MCF 10A (cell line): Measurements from ENCODE around the gene FMNL1. TPM values are rescaled to one million over a fixed set of nuclear protein-coding genes. Genes with fewer than 3 reads are reported as not detected.

Experiments used
- BruUV-seq: library from RNA; stranded (reverse); fragments of 400-500 nt; replicated peaks from 2 replicates; lab custom pipeline; 2021; lab: Mats Ljungman, UMichigan
- CTCF ChIA-PET: fragments of 300-600 bp; sonication (Branson Sonifier 250); formaldehyde crosslinking; extraction: SDS; loops from one replicate; lab custom pipeline; 2021; ENCODE audit warnings: antibody characterized with exemption, inconsistent platforms; lab: Yijun Ruan, JAX
- POLR2A ChIA-PET: fragments of 300-600, 350-650 bp; sonication (Branson Sonifier 250); formaldehyde crosslinking; extraction: SDS; loops from one replicate; lab custom pipeline; 2020; ENCODE audit warnings: antibody characterized with exemption, inconsistent platforms; lab: Yijun Ruan, JAX
- DNase-seq: peaks from one replicate; pipeline ENCODE4 v3.0.0-alpha.2; 2018; ENCODE audit not compliant: unreplicated experiment
- H3K27ac Mint-ChIP-seq: one replicate; pipeline ENCODE4 v1.8.0; 2022; ENCODE audit warnings: mild to moderate bottlenecking, low read depth, mixed read lengths; ENCODE audit not compliant: unreplicated experiment
- H3K27me3 Mint-ChIP-seq: one replicate; pipeline ENCODE4 v1.8.0; 2022; ENCODE audit warnings: mixed read lengths; ENCODE audit not compliant: insufficient read depth, unreplicated experiment
- H3K36me3 Mint-ChIP-seq: one replicate; pipeline ENCODE4 v1.8.0; 2022; ENCODE audit warnings: mild to moderate bottlenecking, moderate library complexity, mixed read lengths; ENCODE audit not compliant: insufficient read depth, unreplicated experiment
- H3K4me1 Mint-ChIP-seq: one replicate; pipeline ENCODE4 v1.8.0; 2022; ENCODE audit warnings: mixed read lengths; ENCODE audit not compliant: insufficient read depth, unreplicated experiment
- H3K4me3 Mint-ChIP-seq: one replicate; pipeline ENCODE4 v1.8.0; 2022; ENCODE audit warnings: mild to moderate bottlenecking, moderate library complexity, mixed read lengths; ENCODE audit not compliant: unreplicated experiment
- H3K9me3 Mint-ChIP-seq: one replicate; pipeline ENCODE4 v1.8.0; 2022; ENCODE audit warnings: mixed read lengths; ENCODE audit not compliant: unreplicated experiment
- CTCF ChIP-seq: fragments of 200-600 bp; IDR thresholded peaks from one replicate; pipeline ENCODE4 v1.8.0; 2022; ENCODE audit warnings: antibody characterized with exemption, mild to moderate bottlenecking; ENCODE audit not compliant: unreplicated experiment
- intact Hi-C: fragments of 100-400 bp; cut with micrococcal nuclease; formaldehyde crosslinking; loops from 2 replicates; pipeline ENCODE4 v1.14.1; 2022
- total RNA-seq: library from RNA; stranded (reverse); gene quantifications from 2 replicates; pipeline ENCODE4 v1.2.3, GENCODE V29; 2022

The FMNL1 gene
- total RNA-seq, 1 experiment from 2014 or later: 28.1 TPM

- ChIA-PET CTCF (interaction anchor here (0.6 to 16.2 kb wide), 4 partner anchors 10 to 108 kb away, joined by 3 to 229 read pairs (median 4); no protein-coding TSS in a partner anchor), POLR2A (interaction anchor here (0.9 to 2.5 kb wide), 3 partner anchors 11 to 99 kb away, joined by 3 to 9 read pairs (median 3); partner anchors contain the start of gene MAP3K14)
- Mint-ChIP-seq H3K4me1 (peaks cover under 1% of the 10 kb centered on the region), H3K36me3 (peaks cover 95% of the 10 kb centered on the region), H3K4me3 (no peak overlapping the region), H3K9me3 (no peaks in the 10 kb centered on the region), H3K27ac (no peak overlapping the region), H3K27me3 (no peaks in the 10 kb centered on the region)
- BruUV-seq: no TSS peak
- intact Hi-C loops: no loop called here
- no peak for TF ChIP-seq CTCF
- no peak for DNase-seq
These were observed 61.3 kb downstream of the FMNL1 start for GRCh38 chr17:45282683-45283644.

GRCh38 chr17:45283711-45284110, 62.0 kb downstream of the FMNL1 start:
- intact Hi-C loops: no loop called here
- no peak for TF ChIP-seq CTCF
- CTCF ChIA-PET: interaction anchor here (0.6 to 16.2 kb wide), 4 partner anchors 10 to 108 kb away, joined by 3 to 229 read pairs (median 4); no protein-coding TSS in a partner anchor
- BruUV-seq: no TSS peak
- Mint-ChIP-seq H3K4me1 (no peaks in the 10 kb centered on the region), H3K27ac (peak overlapping the region; percentile 69), H3K4me3 (no peak overlapping the region), H3K36me3 (peaks cover 94% of the 10 kb centered on the region), H3K9me3 (no peaks in the 10 kb centered on the region), H3K27me3 (no peaks in the 10 kb centered on the region)
- no peak for DNase-seq
- POLR2A ChIA-PET: interaction anchor here (0.7 to 2.5 kb wide), 3 partner anchors 10 to 98 kb away, joined by 3 to 9 read pairs (median 3); no protein-coding TSS in a partner anchor

- ChIA-PET CTCF (interaction anchor here (0.6 to 16.2 kb wide), 4 partner anchors 9 to 406 kb away, joined by 3 to 229 read pairs (median 3); no protein-coding TSS in a partner anchor), POLR2A (interaction anchor here (0.7 to 2.5 kb wide), 4 partner anchors 10 to 98 kb away, joined by 3 to 9 read pairs (median 4); partner anchors contain the start of gene MAP3K14)
- Mint-ChIP-seq H3K27ac (peak overlapping the region; percentile 69), H3K4me3 (no peak overlapping the region), H3K27me3 (no peaks in the 10 kb centered on the region), H3K36me3 (peaks cover 92% of the 10 kb centered on the region), H3K9me3 (no peaks in the 10 kb centered on the region), H3K4me1 (no peaks in the 10 kb centered on the region)
- intact Hi-C loops: no loop called here
- DNase-seq: no peak
- TF ChIP-seq CTCF: no peak
- no TSS peak for BruUV-seq
These were observed 62.8 kb downstream of the FMNL1 start for GRCh38 chr17:45284176-45285140.
